HepG2 (cell line): ENCODE measurements around the gene FHIT. TPM values are rescaled to one million over a fixed set of nuclear protein-coding genes. Genes with fewer than 3 reads are reported as not detected.

Experiments
- ATAC-seq: fragments of 200-7000 bp; cut with Tn5 transposase; 3 replicates; pipeline ENCODE4 v1.9.1; 2020; ENCODE audit warnings: mild to moderate bottlenecking, moderate library complexity
- BruUV-seq: library from RNA; stranded (reverse); fragments of 400-500 nt; replicated peaks from 2 replicates; lab custom pipeline; 2021; lab: Mats Ljungman, UMichigan
- CTCF ChIA-PET: fragments of 300-600 bp; formaldehyde crosslinking; extraction: SDS; loops from one replicate; lab custom pipeline; 2021; ENCODE audit warnings: low total read pairs, inconsistent platforms, low intra/inter-chr PET ratio; lab: Yijun Ruan, JAX
- POLR2A ChIA-PET: fragments of 350-600 bp; sonication (Branson Sonifier 250); formaldehyde crosslinking; loops from one replicate; lab custom pipeline; 2020; ENCODE audit warnings: antibody characterized with exemption, inconsistent platforms; lab: Yijun Ruan, JAX
- DNase-seq: peaks from one replicate; pipeline ENCODE4 v3.0.0-alpha.2; 2015; ENCODE audit warnings: low spot score
- FAIRE-seq: peaks from 3 replicates; lab custom pipeline; 2011; peaks lifted over from hg19 to GRCh38; lab: Jason Lieb, UNC
- H2AFZ ChIP-seq: one replicate; pipeline ENCODE4 v1.6.1; 2011; ENCODE audit warnings: low read length, inconsistent platforms
- H3K27ac ChIP-seq: fragments of 300-600 bp; 3 replicates; pipeline ENCODE4 v1.8.0; 2011; ENCODE audit warnings: mixed run types, mild to moderate bottlenecking, mixed read lengths, low read length, inconsistent platforms; ENCODE audit not compliant: insufficient read depth; ENCODE audit errors: extremely low read length
- H3K27me3 ChIP-seq, 2 experiments: fragments of 200-600 bp in 1 of 2; 2 replicates in 1 of 2; 3 replicates in 1 of 2; pipeline versions ENCODE4 v1.6.0 to v1.8.0; 2011; ENCODE audit warnings: low read length in 2 of 2, mild to moderate bottlenecking in 2 of 2, moderate library complexity in 2 of 2, inconsistent platforms in 1 of 2; ENCODE audit not compliant: insufficient read depth in 2 of 2, control insufficient read depth in 1 of 2
- H3K36me3 ChIP-seq, 2 experiments: fragments of 200-600 bp in 1 of 2; replicated peaks in 1 of 2; 2 replicates in 1 of 2; 3 replicates in 1 of 2; pipeline versions ENCODE4 v1.5.1 to v1.8.0; 2011; ENCODE audit warnings: low read length in 2 of 2, inconsistent platforms in 1 of 2; ENCODE audit not compliant: insufficient read depth in 2 of 2, control insufficient read depth in 1 of 2
- H3K4me1 ChIP-seq: 2 replicates; pipeline ENCODE4 v1.5.1; 2012; ENCODE audit warnings: low read length, inconsistent platforms; ENCODE audit not compliant: insufficient read depth
- H3K4me2 ChIP-seq: 2 replicates; pipeline ENCODE4 v1.6.0; 2011; ENCODE audit warnings: low read depth, low read length, inconsistent platforms
- H3K4me3 ChIP-seq, 3 experiments: fragments of 200-600 bp in 1 of 3; sonication (generic), shearing (Covaris generic) in 1 of 3; replicated peaks in 1 of 3; 2 replicates each; pipeline ENCODE4 v1.5.1; 2011 to 2016; ENCODE audit warnings: low read length in 3 of 3, inconsistent platforms in 2 of 3, low read depth in 2 of 3, mild to moderate bottlenecking in 2 of 3, control low read depth in 1 of 3, mixed read lengths in 1 of 3; ENCODE audit not compliant: insufficient read depth in 1 of 3
- H3K79me2 ChIP-seq: one replicate; pipeline ENCODE4 v1.6.1; 2011; ENCODE audit warnings: low read length, inconsistent platforms; ENCODE audit not compliant: insufficient read depth
- H3K9ac ChIP-seq: 2 replicates; pipeline ENCODE4 v1.6.0; 2011; ENCODE audit warnings: mild to moderate bottlenecking, low read depth, low read length, inconsistent platforms; ENCODE audit not compliant: insufficient read depth
- H3K9me3 ChIP-seq: 2 replicates; pipeline ENCODE4 v1.5.1; 2012; ENCODE audit warnings: mild to moderate bottlenecking, low read length
- H4K20me1 ChIP-seq: 2 replicates; pipeline ENCODE4 v1.6.0; 2011; ENCODE audit warnings: inconsistent platforms, mild to moderate bottlenecking, low read length, moderate library complexity; ENCODE audit not compliant: insufficient read depth
- CBFB ChIP-seq: sonication (generic); formaldehyde crosslinking; IDR thresholded peaks from 2 replicates; pipeline ENCODE4 v1.4.0; 2020; ENCODE audit warnings: missing genetic modification reagents
- HNF4A ChIP-seq: sonication (generic); formaldehyde crosslinking; IDR thresholded peaks from 2 replicates; pipeline ENCODE4 v1.4.0; 2020; ENCODE audit warnings: missing genetic modification reagents
- HOXD1 ChIP-seq: sonication (generic); formaldehyde crosslinking; IDR thresholded peaks from 2 replicates; pipeline ENCODE4 v1.5.0; 2020; ENCODE audit warnings: missing genetic modification reagents
- IRF2 ChIP-seq: IDR thresholded peaks from 2 replicates; pipeline ENCODE4 v1.6.1; 2018; ENCODE audit warnings: missing genetic modification reagents, missing compliant biosample characterization
- NFKBIZ ChIP-seq: IDR thresholded peaks from 2 replicates; pipeline ENCODE4 v1.6.1; 2018; ENCODE audit warnings: missing genetic modification reagents, missing compliant biosample characterization
- PCBP1 ChIP-seq: fragments of 200-400 bp; formaldehyde crosslinking; IDR thresholded peaks from 2 replicates; pipeline ENCODE4 v1.6.1; 2017; ENCODE audit warnings: mild to moderate bottlenecking, low read depth, low read length, borderline replicate concordance
- TCF12 ChIP-seq, 2 experiments: fragments of 450-650 bp in 1 of 2; sonication (generic) in 1 of 2; formaldehyde crosslinking in 1 of 2; IDR thresholded peaks; 2 replicates each; pipeline versions ENCODE4 v1.6.1 to v1.8.0; 2017 to 2022; ENCODE audit warnings: antibody characterized with exemption in 1 of 2, mild to moderate bottlenecking in 1 of 2, missing genetic modification reagents in 1 of 2, moderate library complexity in 1 of 2
- ZBTB25 ChIP-seq: IDR thresholded peaks from 2 replicates; pipeline ENCODE4 v1.6.1; 2018; ENCODE audit warnings: missing genetic modification reagents
- ZNF407 ChIP-seq: sonication (generic); formaldehyde crosslinking; IDR thresholded peaks from one replicate; pipeline ENCODE4 v1.5.1; 2020; ENCODE audit warnings: mild to moderate bottlenecking, missing genetic modification reagents; ENCODE audit errors: not compliant biosample characterization
- ZNF713 ChIP-seq: sonication (generic); formaldehyde crosslinking; IDR thresholded peaks from 2 replicates; pipeline ENCODE4 v1.4.0; 2020; ENCODE audit warnings: mild to moderate bottlenecking, missing genetic modification reagents
- ZNF770 ChIP-seq: sonication (generic); formaldehyde crosslinking; IDR thresholded peaks from 2 replicates; pipeline ENCODE4 v1.5.0; 2020; ENCODE audit warnings: mild to moderate bottlenecking, missing genetic modification reagents
- WGBS: methylation state at CpG from one replicate; pipeline ENCODE4 v1.1.6; 2017; ENCODE audit warnings: low lambda C conversion rate; 5-methylcytosine and 5-hydroxymethylcytosine counted together
- in situ Hi-C: cut with HindIII; loops from 2 replicates; pipeline ENCODE4 v1.10.0; 2017; ENCODE audit warnings: low pct_unique_long_range_greater_than_20kb; ENCODE audit not compliant: extremely low pct_ligation_motif_present
- intact Hi-C: fragments of 100-400 bp; cut with micrococcal nuclease; formaldehyde crosslinking; loops from one replicate; pipeline ENCODE4 v1.10.0; 2022; ENCODE audit not compliant: unreplicated experiment
- polyA plus RNA-seq, 8 experiments: library from polyadenylated mRNA; depleted of rRNA in 3 of 8; stranded (reverse) in 7 of 8; unstranded in 1 of 8; fragments of >200 nt; fragmentation: Illumina TruSeq in 4 of 8; extraction: Trizol in 4 of 8; gene quantifications; 2 replicates each; pipeline versions ENCODE4 v1.2.1 to v1.2.3, GENCODE V29; 2011 to 2016; ENCODE audit warnings: low read depth in 4 of 8, missing spikeins in 1 of 8, mixed read lengths in 1 of 8; ENCODE audit not compliant: insufficient read depth in 1 of 8
- total RNA-seq, 5 experiments: library from RNA; depleted of rRNA; stranded (reverse); fragments of >200 nt; fragmentation: Illumina TruSeq; extraction: Trizol; gene quantifications; 2 replicates each; pipeline ENCODE4 v1.2.3, GENCODE V29; 2016; ENCODE audit warnings: low read depth in 1 of 5

Gene FHIT
- total and polyA plus RNA-seq, 2 of the 13 experiments (the other 11 are each of a cell fraction or from before 2014, with no cell fraction given) = 4.0 to 4.6 TPM

- H3K9ac ChIP-seq = no peak overlapping the region
- POLR2A ChIA-PET = no interaction called here
- no peak overlapping the region for H3K27ac ChIP-seq
- H3K9me3 ChIP-seq = no peaks in the 10 kb centered on the region
- no peak for FAIRE-seq
- no peaks in the 10 kb centered on the region for H3K4me1 ChIP-seq
- CTCF ChIA-PET = no interaction called here
- intact Hi-C loops (no loop called here), in situ Hi-C loops (no loop called here)
- no peak for DNase-seq
- H3K27me3 ChIP-seq = no peaks in the 10 kb centered on the region
- H3K4me2 ChIP-seq = no peak overlapping the region
- no peak overlapping the region for H3K4me3 ChIP-seq
- BruUV-seq = no TSS peak
- ATAC-seq = no peak
- no peaks in the 10 kb centered on the region for H3K79me2 ChIP-seq
- H2AFZ ChIP-seq = no peak overlapping the region
- no peaks in the 10 kb centered on the region for H4K20me1 ChIP-seq
- WGBS = 77% methylated on average over 11 of the region's 11 CpGs
- H3K36me3 ChIP-seq = no peaks in the 10 kb centered on the region
- no peak for TF ChIP-seq ZNF713 (CRISPR knock-in tag)
- no peak for TF ChIP-seq CBFB (CRISPR knock-in tag)
- TF ChIP-seq ZBTB25 (CRISPR knock-in tag) = no peak
- TF ChIP-seq PCBP1 = no peak
- TF ChIP-seq HOXD1 (CRISPR knock-in tag) = no peak
- no peak for TF ChIP-seq HNF4A (CRISPR knock-in tag)
- no peak for TF ChIP-seq IRF2 (CRISPR knock-in tag)
- TF ChIP-seq ZNF770 (CRISPR knock-in tag) = no peak
- TF ChIP-seq TCF12 (IDR thresholded peaks at IDR 0.05) = no peak
- no peak for TF ChIP-seq TCF12 (CRISPR knock-in tag; IDR thresholded peaks at IDR 0.05)
- no peak for TF ChIP-seq NFKBIZ (CRISPR knock-in tag)
- no peak for TF ChIP-seq ZNF407 (CRISPR knock-in tag)
These were observed 261.4 kb downstream of the FHIT start for GRCh38 chr3:60989626-60990441.
